K562 (cell line): ENCODE results near the gene PPP1R16B. TPM values are rescaled to one million over a fixed set of nuclear protein-coding genes. Genes with fewer than 3 reads are reported as not detected.

Experiments
- ATAC-seq: fragments of 200-7000 bp; cut with Tn5 transposase; 3 replicates; pipeline ENCODE4 v1.9.1; 2020; ENCODE audit warnings: moderate library complexity
- BruUV-seq: library from RNA; stranded (reverse); fragments of 400-500 nt; replicated peaks from 2 replicates; lab custom pipeline; 2021; lab: Mats Ljungman, UMichigan
- CTCF ChIA-PET: fragments of 300-600 bp; formaldehyde crosslinking; extraction: SDS; loops from one replicate; lab custom pipeline; 2021; ENCODE audit warnings: low intra/inter-chr PET ratio; lab: Yijun Ruan, JAX
- POLR2A ChIA-PET: fragments of 300-600, 350-650 bp; sonication (Branson Sonifier 250); formaldehyde crosslinking; extraction: SDS; loops from one replicate; lab custom pipeline; 2021; ENCODE audit warnings: antibody characterized with exemption, inconsistent platforms; lab: Yijun Ruan, JAX
- DNase-seq, 4 experiments: peaks; one replicate each; pipeline versions ENCODE4 v3.0.0 to v3.0.0-alpha.2; 2011 to 2018; ENCODE audit warnings: low spot score in 3 of 4, mixed read lengths in 3 of 4; ENCODE audit errors: extremely low read depth in 1 of 4
- FAIRE-seq: peaks from 2 replicates; lab custom pipeline; 2011; peaks lifted over from hg19 to GRCh38; lab: Jason Lieb, UNC
- H2AFZ ChIP-seq: 2 replicates; pipeline ENCODE4 v1.6.0; 2011; ENCODE audit warnings: low read depth, low read length, control low read depth, inconsistent platforms
- H3K27ac ChIP-seq: fragments of 200-600 bp; 3 replicates; pipeline ENCODE4 v1.8.0; 2011; ENCODE audit warnings: low read depth, mild to moderate bottlenecking, control low read depth, inconsistent platforms, low read length, moderate library complexity, mixed read lengths; ENCODE audit errors: extremely low read depth
- H3K27me3 ChIP-seq, 2 experiments: fragments of 300-600 bp in 1 of 2; 2 replicates in 1 of 2; 3 replicates in 1 of 2; pipeline versions ENCODE4 v1.6.0 to v1.8.0; 2011; ENCODE audit warnings: inconsistent platforms in 2 of 2, low read length in 2 of 2, mild to moderate bottlenecking in 1 of 2, mixed read lengths in 1 of 2, moderate library complexity in 1 of 2; ENCODE audit not compliant: control insufficient read depth in 2 of 2, insufficient read depth in 2 of 2
- H3K36me3 ChIP-seq: fragments of 300-600 bp; 3 replicates; pipeline ENCODE4 v1.8.0; 2011; ENCODE audit warnings: mild to moderate bottlenecking, low read length, inconsistent platforms; ENCODE audit not compliant: control insufficient read depth, insufficient read depth
- H3K4me1 ChIP-seq, 2 experiments: fragments of 200-600 bp in 1 of 2; replicated peaks in 1 of 2; 2 replicates in 1 of 2; 3 replicates in 1 of 2; pipeline versions ENCODE4 v1.5.1 to v1.8.0; 2011; ENCODE audit warnings: inconsistent platforms in 2 of 2, low read length in 2 of 2, mild to moderate bottlenecking in 1 of 2, mixed read lengths in 1 of 2, moderate library complexity in 1 of 2; ENCODE audit not compliant: control insufficient read depth in 2 of 2, insufficient read depth in 2 of 2
- H3K4me2 ChIP-seq: 2 replicates; pipeline ENCODE4 v1.6.1; 2011; ENCODE audit warnings: low read length, control low read depth, inconsistent platforms, mixed read lengths; ENCODE audit not compliant: insufficient read depth
- H3K4me3 ChIP-seq: fragments of 200-600 bp; sonication (generic), shearing (Covaris generic); 2 replicates; pipeline ENCODE4 v1.5.1; 2016; ENCODE audit warnings: control low read depth, inconsistent platforms
- H3K79me2 ChIP-seq: fragments of 200-600 bp; 3 replicates; pipeline ENCODE4 v1.8.0; 2011; ENCODE audit warnings: low read length, inconsistent platforms; ENCODE audit not compliant: control insufficient read depth, insufficient read depth
- H3K9ac ChIP-seq, 2 experiments: 2 replicates each; pipeline versions ENCODE4 v1.6.0 to v1.6.1; 2011; ENCODE audit warnings: low read depth in 2 of 2, low read length in 2 of 2, control low read depth in 1 of 2, inconsistent platforms in 1 of 2, mild to moderate bottlenecking in 1 of 2, mixed read lengths in 1 of 2; ENCODE audit not compliant: insufficient read depth in 1 of 2
- H3K9me1 ChIP-seq: one replicate; pipeline ENCODE4 v1.6.0; 2011; ENCODE audit warnings: inconsistent platforms, mild to moderate bottlenecking, low read length, moderate library complexity; ENCODE audit not compliant: control insufficient read depth, insufficient read depth
- H3K9me3 ChIP-seq: replicated peaks from 2 replicates; pipeline ENCODE4 v1.5.1; 2011; ENCODE audit warnings: low read depth, low read length, inconsistent platforms; ENCODE audit not compliant: control insufficient read depth, insufficient read depth
- H4K20me1 ChIP-seq: replicated peaks from 2 replicates; pipeline ENCODE4 v1.6.1; 2011; ENCODE audit warnings: low read length, inconsistent platforms, mixed read lengths; ENCODE audit not compliant: control insufficient read depth, insufficient read depth
- HNRNPL ChIP-seq: fragments of 200-400 bp; formaldehyde crosslinking; IDR thresholded peaks from 2 replicates; pipeline ENCODE4 v1.6.1; 2017; ENCODE audit warnings: low read depth, mild to moderate bottlenecking, low read length
- NR2C1 ChIP-seq, 2 experiments: fragments of 450-650 bp; IDR thresholded peaks; 2 replicates each; pipeline ENCODE4 v1.6.1; 2017; ENCODE audit warnings: mild to moderate bottlenecking in 2 of 2, antibody characterized with exemption in 1 of 2, inconsistent platforms in 1 of 2, missing compliant biosample characterization in 1 of 2, missing genetic modification characterization in 1 of 2
- NR2F6 ChIP-seq: fragments of 450-650 bp; formaldehyde crosslinking; IDR thresholded peaks from 2 replicates; pipeline ENCODE4 v1.4.0; 2020; ENCODE audit warnings: mild to moderate bottlenecking
- PCBP1 ChIP-seq: fragments of 200-400 bp; formaldehyde crosslinking; IDR thresholded peaks from 2 replicates; pipeline ENCODE4 v1.6.1; 2018; ENCODE audit warnings: mild to moderate bottlenecking, low read depth, low read length; ENCODE audit not compliant: poor library complexity, severe bottlenecking
- PYGO2 ChIP-seq: fragments of 450-650 bp; IDR thresholded peaks from 2 replicates; pipeline ENCODE4 v1.6.1; 2016; ENCODE audit warnings: mild to moderate bottlenecking, missing genetic modification characterization, moderate library complexity, missing compliant biosample characterization
- RBM25 ChIP-seq: fragments of 200-400 bp; formaldehyde crosslinking; IDR thresholded peaks from 2 replicates; pipeline ENCODE4 v1.6.1; 2018; ENCODE audit warnings: low read length, low read depth, moderate library complexity; ENCODE audit not compliant: severe bottlenecking
- SMARCE1 ChIP-seq: fragments of 450-650 bp; IDR thresholded peaks from 2 replicates; pipeline ENCODE4 v1.7.1; 2016; ENCODE audit warnings: mild to moderate bottlenecking
- SP2 ChIP-seq: IDR thresholded peaks from 2 replicates; pipeline ENCODE4 v1.6.1; 2011; ENCODE audit warnings: mild to moderate bottlenecking, low read depth, low read length, moderate library complexity; ENCODE audit not compliant: poor library complexity, severe bottlenecking; ENCODE audit errors: extremely low read depth
- U2AF2 ChIP-seq: fragments of 200-400 bp; formaldehyde crosslinking; optimal IDR thresholded peaks from 2 replicates; pipeline ENCODE3; 2017; ENCODE audit warnings: low read depth, mild to moderate bottlenecking, low read length
- ZBTB7A ChIP-seq: IDR thresholded peaks from 2 replicates; pipeline ENCODE4 v1.6.1; 2011; ENCODE audit warnings: low read depth, mild to moderate bottlenecking, low read length, moderate library complexity, borderline replicate concordance; ENCODE audit not compliant: control insufficient read depth
- ZNF445 ChIP-seq: fragments of 250-450 bp; sonication (Bioruptor Pico); IDR thresholded peaks from 2 replicates; pipeline ENCODE4 v1.4.0; 2020; ENCODE audit warnings: low read depth, mild to moderate bottlenecking, moderate library complexity
- ZSCAN29 ChIP-seq: fragments of 450-650 bp; IDR thresholded peaks from 2 replicates; pipeline ENCODE4 v1.6.1; 2017
- WGBS: fragments of 100-300 bp; shearing (Covaris generic); methylation state at CpG from one replicate; pipeline ENCODE4 v1.1.6; 2016; ENCODE audit warnings: low coverage, mixed read lengths; ENCODE audit not compliant: insufficient coverage; ENCODE audit errors: missing lambda C conversion rate; 5-methylcytosine and 5-hydroxymethylcytosine counted together
- in situ Hi-C: fragments of 300-500 bp; cut with MboI; formaldehyde crosslinking; loops from 4 replicates; pipeline ENCODE4 v1.15.0; 2018; ENCODE audit warnings: inconsistent platforms, mixed read lengths
- intact Hi-C: fragments of 100-400 bp; cut with micrococcal nuclease; formaldehyde crosslinking; loops from 2 replicates; pipeline ENCODE4 v1.14.2; 2022
- polyA plus RNA-seq, 8 experiments: library from polyadenylated mRNA; depleted of rRNA in 4 of 8; stranded (reverse) in 5 of 8; unstranded in 3 of 8; fragments of >200 nt; fragmentation: Nextera tagmentation in 2 of 8; fragmentation: Illumina TruSeq in 1 of 8; extraction: Ambion mirVana in 2 of 8; extraction: Trizol in 1 of 8; gene quantifications; 2 replicates each; pipeline versions ENCODE4 v1.2.1 to v1.2.3, GENCODE V29; 2011 to 2014; ENCODE audit warnings: inconsistent platforms in 1 of 8, missing spikeins in 1 of 8
- total RNA-seq, 7 experiments: library from RNA; depleted of rRNA in 6 of 7; stranded (reverse); fragments of >200 nt in 6 of 7; fragmentation: Illumina TruSeq in 2 of 7; extraction: Trizol in 2 of 7; gene quantifications; 2 replicates each; pipeline versions ENCODE4 v1.2.1 to v1.2.3, GENCODE V29; 2011 to 2021; ENCODE audit warnings: low replicate concordance in 1 of 7
- TF ChIP-seq, protein P1 (sequence below): fragments of 450-650 bp; IDR thresholded peaks from 2 replicates; pipeline ENCODE4 v1.7.0; 2016; ENCODE audit warnings: borderline replicate concordance
- TF ChIP-seq, protein P2 (sequence below): IDR thresholded peaks from 2 replicates; pipeline ENCODE4 v1.6.1; 2016; ENCODE audit warnings: missing genetic modification characterization, missing compliant biosample characterization
- TF ChIP-seq, protein P3 (sequence below): fragments of 450-650 bp; formaldehyde crosslinking; conservative IDR thresholded peaks from 2 replicates; pipeline ENCODE4 v1.4.0; 2022; ENCODE audit warnings: mild to moderate bottlenecking, missing genetic modification characterization

The PPP1R16B gene
- total and polyA plus RNA-seq, 9 of the 15 experiments (the other 6 are each of a cell fraction or from before 2014, with no cell fraction given): 1.5 to 11.5 (median 6.8) TPM

DNA sequence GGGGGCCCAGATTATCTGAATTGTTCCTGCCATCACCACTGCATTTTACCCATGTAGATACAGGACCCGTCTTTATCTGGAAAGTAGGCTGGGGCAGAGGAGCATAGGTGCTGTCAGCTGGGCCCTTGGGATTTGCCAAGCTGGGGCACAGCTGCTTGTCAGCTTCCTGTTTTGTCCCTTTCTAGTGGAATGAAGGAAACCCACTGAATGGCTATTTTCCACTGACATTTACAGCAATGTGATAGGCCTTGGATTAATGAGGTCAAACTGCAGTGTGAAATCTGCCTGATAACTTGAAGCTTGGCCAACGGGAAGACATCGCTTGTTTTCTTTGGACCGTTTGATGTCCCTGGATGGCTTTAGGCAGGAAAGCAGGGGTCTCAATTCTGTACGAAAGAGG is 6.7 kb downstream of the PPP1R16B start (continued):
- TF ChIP-seq PYGO2 (tag): no peak
- no peak for TF ChIP-seq SP2
- TF ChIP-seq, protein P1, sequence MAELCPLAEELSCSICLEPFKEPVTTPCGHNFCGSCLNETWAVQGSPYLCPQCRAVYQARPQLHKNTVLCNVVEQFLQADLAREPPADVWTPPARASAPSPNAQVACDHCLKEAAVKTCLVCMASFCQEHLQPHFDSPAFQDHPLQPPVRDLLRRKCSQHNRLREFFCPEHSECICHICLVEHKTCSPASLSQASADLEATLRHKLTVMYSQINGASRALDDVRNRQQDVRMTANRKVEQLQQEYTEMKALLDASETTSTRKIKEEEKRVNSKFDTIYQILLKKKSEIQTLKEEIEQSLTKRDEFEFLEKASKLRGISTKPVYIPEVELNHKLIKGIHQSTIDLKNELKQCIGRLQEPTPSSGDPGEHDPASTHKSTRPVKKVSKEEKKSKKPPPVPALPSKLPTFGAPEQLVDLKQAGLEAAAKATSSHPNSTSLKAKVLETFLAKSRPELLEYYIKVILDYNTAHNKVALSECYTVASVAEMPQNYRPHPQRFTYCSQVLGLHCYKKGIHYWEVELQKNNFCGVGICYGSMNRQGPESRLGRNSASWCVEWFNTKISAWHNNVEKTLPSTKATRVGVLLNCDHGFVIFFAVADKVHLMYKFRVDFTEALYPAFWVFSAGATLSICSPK: no peak
- no peak for TF ChIP-seq RBM25

DNA sequence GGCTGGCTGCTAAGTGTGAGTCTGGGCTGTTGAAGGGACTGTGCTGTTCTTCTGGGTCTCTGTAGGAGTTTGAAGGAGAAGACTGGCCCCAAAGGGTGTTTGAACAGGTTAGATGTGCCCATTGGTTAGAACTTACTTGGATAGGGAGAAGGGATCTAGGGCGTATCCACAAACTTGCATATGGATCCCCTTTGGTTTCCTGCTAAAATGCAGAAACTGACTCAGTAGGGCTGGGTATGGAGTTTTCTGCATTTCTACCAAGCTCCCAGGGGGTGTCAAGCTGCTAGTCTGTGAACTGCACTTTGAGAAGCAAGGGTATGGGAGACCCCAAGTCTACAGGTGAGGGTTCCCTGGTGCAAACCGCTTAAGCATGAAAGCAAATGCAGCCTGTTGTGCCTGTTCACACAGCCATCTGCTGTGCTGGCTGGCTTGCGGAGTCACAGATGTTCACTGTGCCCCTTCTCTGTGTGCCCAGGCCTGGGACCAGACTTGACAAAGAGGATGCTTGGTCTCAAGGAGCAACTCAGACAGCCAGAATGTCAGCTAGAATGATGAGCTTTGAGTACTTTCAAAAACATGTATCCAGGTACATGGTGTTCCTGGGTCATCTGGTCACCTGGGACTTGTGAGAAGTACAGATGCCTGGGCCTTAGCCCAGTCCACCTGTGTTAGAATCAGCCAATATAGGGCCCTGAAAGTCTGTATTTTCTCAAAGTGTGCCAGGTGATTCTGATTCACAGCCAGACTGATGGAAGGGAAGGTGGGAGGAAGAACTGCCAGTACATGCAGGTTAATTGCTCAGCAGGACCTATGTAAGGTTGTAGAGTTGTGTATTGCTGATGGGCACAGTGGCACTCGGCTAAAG is 7.4 kb downstream of the PPP1R16B start:
- BruUV-seq: no TSS peak
- H3K9ac ChIP-seq: no peak overlapping the region
- ChIA-PET POLR2A (interaction anchor here (0.6 to 1.3 kb wide), 3 partner anchors 8 to 128 kb away, joined by 3 to 5 read pairs (median 3); no protein-coding TSS in a partner anchor), CTCF (no interaction called here)
- peaks cover under 1% of the 10 kb centered on the region for H3K9me1 ChIP-seq
- no peaks in the 10 kb centered on the region for H3K36me3 ChIP-seq
- FAIRE-seq (no peak), DNase-seq (no peak), ATAC-seq (no peak)
- H4K20me1 ChIP-seq: no peaks in the 10 kb centered on the region
- WGBS: 55% methylated on average over 4 of the region's 4 CpGs
- no peak overlapping the region for H2AFZ ChIP-seq
- peaks cover 0 to 4% of the 10 kb centered on the region in 2 experiments; a peak in 1 of 5 replicates for H3K4me1 ChIP-seq
- in situ Hi-C loops (no loop called here), intact Hi-C loops (no loop called here)
- H3K4me2 ChIP-seq: no peak overlapping the region
- H3K9me3 ChIP-seq: no peaks in the 10 kb centered on the region
- no peak overlapping the region for H3K27ac ChIP-seq
- H3K27me3 ChIP-seq: no peaks in the 10 kb centered on the region
- H3K79me2 ChIP-seq: no peaks in the 10 kb centered on the region
- H3K4me3 ChIP-seq: no peak overlapping the region
- TF ChIP-seq NR2F6 (CRISPR knock-in tag) (no peak), NR2C1 (IDR thresholded peaks at IDR 0.05) (no peak), NR2C1 (tag; IDR thresholded peaks at IDR 0.05) (no peak), HNRNPL (no peak), ZNF445 (CRISPR knock-in tag) (no peak), U2AF2 (no peak), SMARCE1 (no peak), ZBTB7A (no peak), ZSCAN29 (no peak), PCBP1 (no peak)
- TF ChIP-seq, protein P2, sequence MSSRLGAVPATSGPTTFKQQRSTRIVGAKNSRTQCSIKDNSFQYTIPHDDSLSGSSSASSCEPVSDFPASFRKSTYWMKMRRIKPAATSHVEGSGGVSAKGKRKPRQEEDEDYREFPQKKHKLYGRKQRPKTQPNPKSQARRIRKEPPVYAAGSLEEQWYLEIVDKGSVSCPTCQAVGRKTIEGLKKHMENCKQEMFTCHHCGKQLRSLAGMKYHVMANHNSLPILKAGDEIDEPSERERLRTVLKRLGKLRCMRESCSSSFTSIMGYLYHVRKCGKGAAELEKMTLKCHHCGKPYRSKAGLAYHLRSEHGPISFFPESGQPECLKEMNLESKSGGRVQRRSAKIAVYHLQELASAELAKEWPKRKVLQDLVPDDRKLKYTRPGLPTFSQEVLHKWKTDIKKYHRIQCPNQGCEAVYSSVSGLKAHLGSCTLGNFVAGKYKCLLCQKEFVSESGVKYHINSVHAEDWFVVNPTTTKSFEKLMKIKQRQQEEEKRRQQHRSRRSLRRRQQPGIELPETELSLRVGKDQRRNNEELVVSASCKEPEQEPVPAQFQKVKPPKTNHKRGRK (tag): no peak
- TF ChIP-seq, protein P3, sequence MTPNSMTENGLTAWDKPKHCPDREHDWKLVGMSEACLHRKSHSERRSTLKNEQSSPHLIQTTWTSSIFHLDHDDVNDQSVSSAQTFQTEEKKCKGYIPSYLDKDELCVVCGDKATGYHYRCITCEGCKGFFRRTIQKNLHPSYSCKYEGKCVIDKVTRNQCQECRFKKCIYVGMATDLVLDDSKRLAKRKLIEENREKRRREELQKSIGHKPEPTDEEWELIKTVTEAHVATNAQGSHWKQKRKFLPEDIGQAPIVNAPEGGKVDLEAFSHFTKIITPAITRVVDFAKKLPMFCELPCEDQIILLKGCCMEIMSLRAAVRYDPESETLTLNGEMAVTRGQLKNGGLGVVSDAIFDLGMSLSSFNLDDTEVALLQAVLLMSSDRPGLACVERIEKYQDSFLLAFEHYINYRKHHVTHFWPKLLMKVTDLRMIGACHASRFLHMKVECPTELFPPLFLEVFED (CRISPR knock-in tag): no peak
